OCI-LY3 (cell line): ENCODE results near the gene NDUFB10.
A peak's percentile ranks its signal among the peaks of the same experiment; 100 is the strongest.

Experiments
- H2AFZ ChIP-seq: fragments of 200-600, 300-600 bp; shearing (Covaris generic); 2 replicates; pipeline ENCODE4 v1.6.0; 2014; ENCODE audit warnings: antibody characterized with exemption, low read depth, low read length
- H3K27ac ChIP-seq: fragments of 200-600, 300-600 bp; sonication (generic); 2 replicates; pipeline ENCODE4 v1.5.1; 2014; ENCODE audit warnings: mild to moderate bottlenecking, low read length, moderate library complexity, mixed read lengths
- H3K27me3 ChIP-seq: fragments of 200-600, 300-600 bp; sonication (generic); 2 replicates; pipeline ENCODE4 v1.6.1; 2014; ENCODE audit warnings: low read depth, low read length, mixed read lengths
- H3K36me3 ChIP-seq: fragments of 200-600, 300-600 bp; sonication (generic); replicated peaks from 2 replicates; pipeline ENCODE3; 2014; ENCODE audit warnings: low read depth, low read length, mixed read lengths
- H3K4me1 ChIP-seq: fragments of 300-600, 200-600 bp; sonication (generic); 2 replicates; pipeline ENCODE4 v1.6.1; 2014; ENCODE audit warnings: low read length, mixed read lengths
- H3K4me2 ChIP-seq: fragments of 200-600, 300-600 bp; sonication (generic); 2 replicates; pipeline ENCODE4 v1.6.1; 2014; ENCODE audit warnings: low read length, mixed read lengths
- H3K4me3 ChIP-seq: fragments of 300-600, 200-600 bp; sonication (generic); 2 replicates; pipeline ENCODE4 v1.5.1; 2014; ENCODE audit warnings: antibody characterized with exemption, mild to moderate bottlenecking, low read length, moderate library complexity
- H3K79me2 ChIP-seq: fragments of 300-600, 200-600 bp; shearing (Covaris generic); 2 replicates; pipeline ENCODE4 v1.6.1; 2014; ENCODE audit warnings: mild to moderate bottlenecking, low read length, mixed read lengths
- H3K9ac ChIP-seq: fragments of 300-600, 200-600 bp; shearing (Covaris generic); 2 replicates; pipeline ENCODE4 v1.6.0; 2014; ENCODE audit warnings: mild to moderate bottlenecking, low read length, moderate library complexity
- H3K9me3 ChIP-seq: fragments of 200-600, 300-600 bp; shearing (Covaris generic); 2 replicates; pipeline ENCODE4 v1.6.1; 2014; ENCODE audit warnings: low read length, mixed read lengths; ENCODE audit not compliant: insufficient read depth
- H4K20me1 ChIP-seq: fragments of 200-600, 300-600 bp; sonication (generic); 2 replicates; pipeline ENCODE4 v1.6.1; 2016; ENCODE audit warnings: low read length, mixed read lengths; ENCODE audit not compliant: insufficient read depth
- EZH2phosphoT487 ChIP-seq: fragments of 200-600 bp; shearing (Covaris generic); IDR thresholded peaks from 2 replicates; pipeline ENCODE4 v1.6.1; 2018; ENCODE audit warnings: antibody characterized with exemption, mixed run types, low read depth
- TF ChIP-seq, protein P1 (sequence below): fragments of 200-600, 300-600 bp; sonication (generic); IDR thresholded peaks from 2 replicates; pipeline ENCODE4 v1.5.1; 2014; ENCODE audit warnings: antibody characterized with exemption, low read length, low read depth

The NDUFB10 gene

GRCh38 chr16:2004795-2005517 is 45.6 kb downstream of the NDUFB10 start:
- peaks cover 39% of the 10 kb centered on the region for H3K36me3 ChIP-seq
- peaks cover 22% of the 10 kb centered on the region for H3K4me1 ChIP-seq
- H3K79me2 ChIP-seq, result peaks cover 71% of the 10 kb centered on the region
- no peak overlapping the region for H3K4me2 ChIP-seq
- TF ChIP-seq, protein P1, sequence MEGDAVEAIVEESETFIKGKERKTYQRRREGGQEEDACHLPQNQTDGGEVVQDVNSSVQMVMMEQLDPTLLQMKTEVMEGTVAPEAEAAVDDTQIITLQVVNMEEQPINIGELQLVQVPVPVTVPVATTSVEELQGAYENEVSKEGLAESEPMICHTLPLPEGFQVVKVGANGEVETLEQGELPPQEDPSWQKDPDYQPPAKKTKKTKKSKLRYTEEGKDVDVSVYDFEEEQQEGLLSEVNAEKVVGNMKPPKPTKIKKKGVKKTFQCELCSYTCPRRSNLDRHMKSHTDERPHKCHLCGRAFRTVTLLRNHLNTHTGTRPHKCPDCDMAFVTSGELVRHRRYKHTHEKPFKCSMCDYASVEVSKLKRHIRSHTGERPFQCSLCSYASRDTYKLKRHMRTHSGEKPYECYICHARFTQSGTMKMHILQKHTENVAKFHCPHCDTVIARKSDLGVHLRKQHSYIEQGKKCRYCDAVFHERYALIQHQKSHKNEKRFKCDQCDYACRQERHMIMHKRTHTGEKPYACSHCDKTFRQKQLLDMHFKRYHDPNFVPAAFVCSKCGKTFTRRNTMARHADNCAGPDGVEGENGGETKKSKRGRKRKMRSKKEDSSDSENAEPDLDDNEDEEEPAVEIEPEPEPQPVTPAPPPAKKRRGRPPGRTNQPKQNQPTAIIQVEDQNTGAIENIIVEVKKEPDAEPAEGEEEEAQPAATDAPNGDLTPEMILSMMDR, result no peak
- no peak for TF ChIP-seq EZH2phosphoT487
- peaks cover 60% of the 10 kb centered on the region for H4K20me1 ChIP-seq
- no peak overlapping the region for H3K4me3 ChIP-seq
- H3K9me3 ChIP-seq, result no peaks in the 10 kb centered on the region
- H3K9ac ChIP-seq, result no peak overlapping the region
- no peak overlapping the region for H3K27ac ChIP-seq
- H3K27me3 ChIP-seq, result no peaks in the 10 kb centered on the region
- no peak overlapping the region for H2AFZ ChIP-seq

GRCh38 chr16:2005646-2006045 is 46.3 kb downstream of the NDUFB10 start:
- Histone ChIP-seq H3K79me2 (peaks cover 78% of the 10 kb centered on the region), H3K4me3 (no peak overlapping the region), H2AFZ (no peak overlapping the region), H3K9ac (no peak overlapping the region), H3K4me2 (no peak overlapping the region), H3K36me3 (peaks cover 39% of the 10 kb centered on the region), H3K9me3 (no peaks in the 10 kb centered on the region), H3K27me3 (no peaks in the 10 kb centered on the region), H3K4me1 (peaks cover 26% of the 10 kb centered on the region), H4K20me1 (peaks cover 60% of the 10 kb centered on the region), H3K27ac (no peak overlapping the region)
- TF ChIP-seq, protein P1, result peak; percentile 20
- no peak for TF ChIP-seq EZH2phosphoT487

- Histone ChIP-seq H4K20me1 (peaks cover 60% of the 10 kb centered on the region), H3K36me3 (peaks cover 33% of the 10 kb centered on the region), H3K4me2 (no peak overlapping the region), H3K79me2 (peaks cover 80% of the 10 kb centered on the region), H3K9ac (no peak overlapping the region), H3K4me3 (no peak overlapping the region), H3K27ac (no peak overlapping the region), H3K4me1 (peaks cover 29% of the 10 kb centered on the region), H3K27me3 (no peaks in the 10 kb centered on the region), H3K9me3 (no peaks in the 10 kb centered on the region), H2AFZ (no peak overlapping the region)
- TF ChIP-seq, protein P1, result no peak
- TF ChIP-seq EZH2phosphoT487, result no peak
These were observed 47.0 kb downstream of the NDUFB10 start for GRCh38 chr16:2006317-2006716.

DNA sequence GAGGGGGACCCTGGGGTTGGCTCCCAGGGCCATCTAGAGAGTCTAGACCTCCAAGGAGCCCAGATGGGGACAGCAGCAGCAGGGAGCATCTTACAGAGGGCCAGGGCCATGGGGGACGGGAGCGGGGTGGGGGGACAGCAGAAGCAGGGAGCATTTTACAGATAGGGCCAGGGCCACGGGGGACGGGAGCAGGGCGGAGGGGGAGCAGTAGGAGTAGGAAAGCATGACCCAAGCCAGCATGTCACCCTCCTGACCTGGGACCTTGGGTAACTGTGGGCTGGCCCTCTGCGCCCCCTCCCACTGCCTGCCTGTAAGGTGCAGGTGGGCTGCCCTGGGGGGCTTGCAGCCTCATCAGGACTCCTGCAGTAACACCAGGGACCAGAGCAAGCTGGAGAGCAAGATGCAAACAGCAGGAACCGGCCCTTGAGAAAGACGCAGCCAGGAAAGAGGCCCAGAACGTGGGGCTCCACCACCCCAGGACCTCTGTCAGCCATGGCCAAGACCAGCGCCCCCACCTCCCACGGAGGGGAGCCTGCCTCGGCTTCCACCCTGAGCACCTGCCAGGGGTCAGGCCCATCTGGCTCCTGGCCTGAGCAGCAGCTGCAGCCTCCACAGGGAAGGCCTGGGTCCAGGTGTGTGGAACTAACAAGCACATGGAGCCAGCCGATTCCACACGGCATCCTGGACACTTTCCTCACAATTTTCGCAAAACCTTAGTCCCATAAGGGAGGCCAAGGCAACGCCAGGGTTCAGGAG is 47.9 kb downstream of the NDUFB10 start:
- Histone ChIP-seq H3K36me3 (peaks cover 23% of the 10 kb centered on the region), H3K4me3 (peak overlapping the region; percentile 95; the same call in 1 of the 2 replicates), H2AFZ (no peak overlapping the region), H3K4me1 (peaks cover 29% of the 10 kb centered on the region), H4K20me1 (peaks cover 60% of the 10 kb centered on the region), H3K27ac (no peak overlapping the region), H3K27me3 (no peaks in the 10 kb centered on the region), H3K79me2 (peaks cover 80% of the 10 kb centered on the region), H3K9me3 (no peaks in the 10 kb centered on the region), H3K9ac (no peak overlapping the region), H3K4me2 (peak overlapping the region; percentile 99)
- no peak for TF ChIP-seq EZH2phosphoT487
- TF ChIP-seq, protein P1, result no peak
